ENCODE data around the gene PLXNA4. TPM values are rescaled to one million over a fixed set of nuclear protein-coding genes. Genes with fewer than 3 reads are reported as not detected.

The PLXNA4 gene
- total and polyA plus RNA-seq, 2 experiments from 2014 or later, result 0.08 to 0.80 TPM

- ATAC-seq, result no peak
- H3K79me2 ChIP-seq (replicated peaks; ENCODE audit: insufficient read depth), result no peaks in the 10 kb centered on the region
- H3F3A ChIP-seq (replicated peaks; ENCODE audit: low read depth), result no peaks in the 10 kb centered on the region
- no peak overlapping the region for H3K27ac ChIP-seq (ENCODE audit: low read depth)
- no peak overlapping the region for H2AFZ ChIP-seq
- no peak for TF ChIP-seq ZNF331 (CRISPR knock-in tag; IDR thresholded peaks at IDR 0.05; ENCODE audit: low read depth)
- no peak for TF ChIP-seq EZH2 (IDR thresholded peaks at IDR 0.05; ENCODE audit: low read depth, unreplicated experiment)
- TF ChIP-seq REST (IDR thresholded peaks at IDR 0.05; ENCODE audit: unreplicated experiment), result no peak
- no peak overlapping the region for H3K4me3 ChIP-seq
- no peaks in the 10 kb centered on the region for H4K20me1 ChIP-seq (replicated peaks; ENCODE audit: insufficient read depth)
- no peaks in the 10 kb centered on the region for H3K36me3 Mint-ChIP-seq (ENCODE audit: low read depth)
- peaks cover 7% of the 10 kb centered on the region for H3K27me3 Mint-ChIP-seq (ENCODE audit: insufficient read depth, low read depth, poor library complexity)
- no peak for DNase-seq (ENCODE audit: low spot score)
- no peak overlapping the region for H3K27ac Mint-ChIP-seq
- no peak overlapping the region for H3K4me3 Mint-ChIP-seq
- H3K9me3 Mint-ChIP-seq, result no peaks in the 10 kb centered on the region
- H3K9me2 ChIP-seq (ENCODE audit: insufficient read depth), result peaks cover 4% of the 10 kb centered on the region; the same call in 1 of the 2 replicates
- no peaks in the 10 kb centered on the region for H3K27me3 ChIP-seq (ENCODE audit: insufficient read depth)
- H3K4me1 Mint-ChIP-seq, result peaks cover 18% of the 10 kb centered on the region; the same call in 2 of the 3 replicates
- H3K4me2 ChIP-seq, result no peak overlapping the region
- H3K4me1 ChIP-seq (ENCODE audit: insufficient read depth), result peaks cover 10% of the 10 kb centered on the region
- H3K36me3 ChIP-seq (ENCODE audit: insufficient read depth), result no peaks in the 10 kb centered on the region
These were observed 199.8 kb downstream of the PLXNA4 start for GRCh38 chr7:132376361-132377013.

GRCh38 chr7:132373879-132374278 is 202.4 kb downstream of the PLXNA4 start:
- no peak overlapping the region for H3K4me2 ChIP-seq
- TF ChIP-seq EZH2phosphoT487 (IDR thresholded peaks at IDR 0.05; ENCODE audit: unreplicated experiment) (no peak), EZH2 (IDR thresholded peaks at IDR 0.05; ENCODE audit: low read depth, unreplicated experiment) (no peak), JUNB (IDR thresholded peaks at IDR 0.05; ENCODE audit: unreplicated experiment) (no peak), CTCF (conservative IDR thresholded peaks at IDR 0.05; ENCODE audit: low read depth in 2 of 2) (no peak), CREB1 (CRISPR knock-in tag; IDR thresholded peaks at IDR 0.05; ENCODE audit: low read depth) (no peak), POLR2AphosphoS5 (IDR thresholded peaks at IDR 0.05; ENCODE audit: low read depth) (no peak), ZNF331 (CRISPR knock-in tag; IDR thresholded peaks at IDR 0.05; ENCODE audit: low read depth) (no peak), STAT1 (IDR thresholded peaks at IDR 0.05; ENCODE audit: unreplicated experiment) (no peak), REST (IDR thresholded peaks at IDR 0.05; ENCODE audit: unreplicated experiment) (no peak), ZNF114 (CRISPR knock-in tag; IDR thresholded peaks at IDR 0.05) (no peak), NANOG (IDR thresholded peaks at IDR 0.05; ENCODE audit: borderline replicate concordance) (no peak)

More at GRCh38 chr7:132373879-132374278, 202.4 kb downstream of the PLXNA4 start:
- Mint-ChIP-seq H3K27ac (no peak overlapping the region), H3K4me1 (peaks cover 7% of the 10 kb centered on the region; the same call in 1 of the 3 replicates), H3K27me3 (ENCODE audit: insufficient read depth, low read depth, poor library complexity) (peaks cover 11% of the 10 kb centered on the region), H3K36me3 (ENCODE audit: low read depth) (no peaks in the 10 kb centered on the region), H3K4me3 (no peak overlapping the region), H3K9me3 (no peaks in the 10 kb centered on the region)
- no peak for DNase-seq (ENCODE audit: low spot score)
- Histone ChIP-seq H2AFZ (no peak overlapping the region), H3K4me1 (ENCODE audit: insufficient read depth) (no peaks in the 10 kb centered on the region), H4K20me1 (replicated peaks; ENCODE audit: insufficient read depth) (no peaks in the 10 kb centered on the region), H3K27ac (ENCODE audit: low read depth) (no peak overlapping the region), H3K4me3 (no peak overlapping the region), H3K36me3 (ENCODE audit: insufficient read depth) (no peaks in the 10 kb centered on the region), H3K9me2 (ENCODE audit: insufficient read depth) (peaks cover under 1% of the 10 kb centered on the region; the same call in 1 of the 2 replicates), H3F3A (replicated peaks; ENCODE audit: low read depth) (no peaks in the 10 kb centered on the region), H3K27me3 (ENCODE audit: insufficient read depth) (no peaks in the 10 kb centered on the region), H3K79me2 (replicated peaks; ENCODE audit: insufficient read depth) (no peaks in the 10 kb centered on the region)
- ATAC-seq, result no peak

Data from GM23338 (cell line).